Measurements from ENCODE around the gene SLC35D1. TPM values are rescaled to one million over a fixed set of nuclear protein-coding genes. Genes with fewer than 3 reads are reported as not detected.
A peak's percentile ranks its signal among the peaks of the same experiment; 100 is the strongest.

Gene SLC35D1
- total and polyA plus RNA-seq, 9 of the 15 experiments (the other 6 are each of a cell fraction or from before 2014, with no cell fraction given): 2.3 to 10.4 (median 6.4) TPM

GRCh38 chr1:67060811-67061218, 6.9 kb upstream of the SLC35D1 start (continued):
- TF ChIP-seq SPI1 (IDR thresholded peaks at IDR 0.05; ENCODE audit: borderline replicate concordance, low read depth, low read length): no peak
- TF ChIP-seq ZKSCAN1 (IDR thresholded peaks at IDR 0.05; ENCODE audit: low read depth, low read length): no peak
- 0 out of 2 replicates have a peak, but pooled peaks have one; percentile 77 for TF ChIP-seq ZNF75A (CRISPR knock-in tag; IDR thresholded peaks at IDR 0.05)
- TF ChIP-seq ZNF212 (CRISPR knock-in tag; IDR thresholded peaks at IDR 0.05): 0 out of 2 replicates have a peak, but pooled peaks have one; percentile 56
- 0 out of 2 replicates have a peak, but pooled peaks have one; percentile 46 for TF ChIP-seq ZNF197 (CRISPR knock-in tag; IDR thresholded peaks at IDR 0.05; ENCODE audit: low read depth)
- peak; percentile 92 for TF ChIP-seq ZNF41 (CRISPR knock-in tag; conservative IDR thresholded peaks at IDR 0.05)
- no peak for TF ChIP-seq SUPT5H (IDR thresholded peaks at IDR 0.05)
- no peak for TF ChIP-seq ZNF740 (CRISPR knock-in tag; IDR thresholded peaks at IDR 0.05)
- peak in 1 of 2 experiments; percentile 80; a peak in 1 of 4 replicates for TF ChIP-seq ZNF740 (tag; IDR thresholded peaks at IDR 0.05)
- TF ChIP-seq, protein P1, sequence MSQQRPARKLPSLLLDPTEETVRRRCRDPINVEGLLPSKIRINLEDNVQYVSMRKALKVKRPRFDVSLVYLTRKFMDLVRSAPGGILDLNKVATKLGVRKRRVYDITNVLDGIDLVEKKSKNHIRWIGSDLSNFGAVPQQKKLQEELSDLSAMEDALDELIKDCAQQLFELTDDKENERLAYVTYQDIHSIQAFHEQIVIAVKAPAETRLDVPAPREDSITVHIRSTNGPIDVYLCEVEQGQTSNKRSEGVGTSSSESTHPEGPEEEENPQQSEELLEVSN (IDR thresholded peaks at IDR 0.05; ENCODE audit: borderline replicate concordance in 1 of 2, extremely low read depth in 1 of 2, insufficient read depth in 1 of 2, insufficient read length in 1 of 2, low read depth in 1 of 2, low read length in 1 of 2, poor library complexity in 1 of 2, severe bottlenecking in 1 of 2): no peak
- TF ChIP-seq ZNF140 (CRISPR knock-in tag; IDR thresholded peaks at IDR 0.05): 0 out of 2 replicates have a peak, but pooled peaks have one; percentile 66
- peak; percentile 96 for TF ChIP-seq ZNF311 (CRISPR knock-in tag; IDR thresholded peaks at IDR 0.05)
- peak; percentile 98 for TF ChIP-seq ERF (CRISPR knock-in tag; IDR thresholded peaks at IDR 0.05)
- peak; percentile 88; the same call in 1 of the 2 replicates for TF ChIP-seq ZNF57 (CRISPR knock-in tag; IDR thresholded peaks at IDR 0.05)
- TF ChIP-seq NFXL1 (CRISPR knock-in tag; IDR thresholded peaks at IDR 0.05): peak; percentile 88
- TF ChIP-seq TSHZ1 (CRISPR knock-in tag; IDR thresholded peaks at IDR 0.05): peak; percentile 80
- TF ChIP-seq ZNF79 (CRISPR knock-in tag; IDR thresholded peaks at IDR 0.05; ENCODE audit: low read depth): peak; percentile 84
- TF ChIP-seq RBM15 (IDR thresholded peaks at IDR 0.05; ENCODE audit: insufficient read depth, low read length): no peak
- TF ChIP-seq, protein P2, sequence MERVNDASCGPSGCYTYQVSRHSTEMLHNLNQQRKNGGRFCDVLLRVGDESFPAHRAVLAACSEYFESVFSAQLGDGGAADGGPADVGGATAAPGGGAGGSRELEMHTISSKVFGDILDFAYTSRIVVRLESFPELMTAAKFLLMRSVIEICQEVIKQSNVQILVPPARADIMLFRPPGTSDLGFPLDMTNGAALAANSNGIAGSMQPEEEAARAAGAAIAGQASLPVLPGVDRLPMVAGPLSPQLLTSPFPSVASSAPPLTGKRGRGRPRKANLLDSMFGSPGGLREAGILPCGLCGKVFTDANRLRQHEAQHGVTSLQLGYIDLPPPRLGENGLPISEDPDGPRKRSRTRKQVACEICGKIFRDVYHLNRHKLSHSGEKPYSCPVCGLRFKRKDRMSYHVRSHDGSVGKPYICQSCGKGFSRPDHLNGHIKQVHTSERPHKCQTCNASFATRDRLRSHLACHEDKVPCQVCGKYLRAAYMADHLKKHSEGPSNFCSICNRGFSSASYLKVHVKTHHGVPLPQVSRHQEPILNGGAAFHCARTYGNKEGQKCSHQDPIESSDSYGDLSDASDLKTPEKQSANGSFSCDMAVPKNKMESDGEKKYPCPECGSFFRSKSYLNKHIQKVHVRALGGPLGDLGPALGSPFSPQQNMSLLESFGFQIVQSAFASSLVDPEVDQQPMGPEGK (CRISPR knock-in tag; IDR thresholded peaks at IDR 0.05; ENCODE audit: borderline replicate concordance): 0 out of 2 replicates have a peak, but pooled peaks have one; percentile 38
- TF ChIP-seq ZNF347 (CRISPR knock-in tag; IDR thresholded peaks at IDR 0.05; ENCODE audit: low read depth): peak; percentile 69; the same call in 1 of the 2 replicates
- peak; percentile 81 for TF ChIP-seq ZNF644 (tag; IDR thresholded peaks at IDR 0.05; ENCODE audit: low read depth)
- peak; percentile 79; the same call in 1 of the 2 replicates for TF ChIP-seq ZNF253 (CRISPR knock-in tag; conservative IDR thresholded peaks at IDR 0.05)
